ENCODE data around the gene SLC22A1.
"Not testable (repeated sequence)": the region's sequence is repeated elsewhere in the genome, so short reads cannot be mapped to it uniquely, and the experiment has no call there.

The SLC22A1 gene

DNA sequence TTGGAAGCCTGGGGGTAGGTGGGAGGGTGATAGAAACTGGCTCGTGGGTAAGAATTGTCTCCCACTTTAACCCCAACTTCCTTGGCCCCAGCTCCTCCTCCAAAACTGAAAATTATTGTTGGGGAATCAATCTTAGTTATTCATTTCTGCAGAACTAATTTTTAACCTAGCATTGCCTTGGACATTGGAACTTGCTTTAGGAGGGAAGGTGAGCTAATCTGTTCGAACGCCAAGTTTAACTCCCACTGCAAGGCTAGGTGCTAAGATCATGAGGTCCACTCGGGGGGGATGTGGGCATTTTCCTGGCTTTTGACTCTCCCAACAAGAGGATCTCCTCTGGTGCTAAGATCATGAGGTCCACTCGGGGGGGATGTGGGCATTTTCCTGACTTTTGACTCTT lies 3.5 kb downstream of the SLC22A1 start:
- H3K4me1 ChIP-seq (ENCODE audit: control insufficient read depth, insufficient read depth, low read length); H3K4me2 ChIP-seq (ENCODE audit: low read length); H3K9ac ChIP-seq (ENCODE audit: low read depth, low read length); H3K9me3 ChIP-seq (replicated peaks; ENCODE audit: low read length); H3K4me3 ChIP-seq (ENCODE audit: low read length); H3K27me3 ChIP-seq (ENCODE audit: control insufficient read depth, insufficient read depth, low read length); H3K36me3 ChIP-seq (ENCODE audit: insufficient read depth, low read length): not testable (repeated sequence)

DNA sequence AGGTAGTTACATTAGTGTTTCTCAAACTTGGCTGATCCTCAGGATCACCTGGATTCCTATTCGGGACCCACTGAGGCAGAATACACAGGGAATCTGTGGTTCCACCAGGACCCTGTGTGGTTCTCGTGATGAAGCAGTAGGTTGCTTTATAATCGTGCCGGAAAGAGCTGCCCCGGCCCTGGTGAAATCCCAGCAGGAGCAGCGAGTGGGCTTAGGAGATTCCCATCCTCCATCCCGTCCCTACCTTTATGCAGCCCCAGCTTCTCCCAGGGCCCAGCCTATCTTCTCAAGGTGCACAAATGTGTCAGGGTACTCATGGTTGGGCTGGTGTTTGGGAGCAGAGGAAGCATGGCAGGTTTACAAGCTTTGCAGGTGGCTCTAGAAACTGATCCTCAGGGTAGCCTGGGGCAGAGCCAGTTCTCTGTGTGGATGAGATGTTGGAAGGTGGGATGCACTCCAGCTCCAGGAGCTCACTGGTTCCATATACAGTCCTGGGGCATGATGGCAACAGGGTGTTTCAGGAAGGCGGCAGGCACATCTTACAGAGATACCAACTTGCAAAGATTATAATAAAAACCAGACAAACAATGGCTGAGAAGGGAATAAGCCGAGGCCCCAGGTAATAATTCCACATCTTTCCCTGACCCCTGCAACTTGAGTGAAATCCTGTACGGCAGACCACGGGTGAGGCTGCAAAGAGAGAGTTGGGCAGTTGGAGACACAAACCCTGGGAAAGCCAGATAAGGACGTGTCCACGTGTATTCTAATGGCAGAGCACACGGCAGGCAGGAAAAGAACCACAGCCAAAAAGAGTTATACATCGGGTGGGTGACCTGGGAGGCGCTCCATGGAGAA lies 5.9 kb downstream of the SLC22A1 start:
- H3K9me3 ChIP-seq (replicated peaks; ENCODE audit: low read length) = no peaks in the 10 kb centered on the region
- H3K4me1 ChIP-seq (ENCODE audit: control insufficient read depth, insufficient read depth, low read length) = peaks cover 3% of the 10 kb centered on the region

DNA sequence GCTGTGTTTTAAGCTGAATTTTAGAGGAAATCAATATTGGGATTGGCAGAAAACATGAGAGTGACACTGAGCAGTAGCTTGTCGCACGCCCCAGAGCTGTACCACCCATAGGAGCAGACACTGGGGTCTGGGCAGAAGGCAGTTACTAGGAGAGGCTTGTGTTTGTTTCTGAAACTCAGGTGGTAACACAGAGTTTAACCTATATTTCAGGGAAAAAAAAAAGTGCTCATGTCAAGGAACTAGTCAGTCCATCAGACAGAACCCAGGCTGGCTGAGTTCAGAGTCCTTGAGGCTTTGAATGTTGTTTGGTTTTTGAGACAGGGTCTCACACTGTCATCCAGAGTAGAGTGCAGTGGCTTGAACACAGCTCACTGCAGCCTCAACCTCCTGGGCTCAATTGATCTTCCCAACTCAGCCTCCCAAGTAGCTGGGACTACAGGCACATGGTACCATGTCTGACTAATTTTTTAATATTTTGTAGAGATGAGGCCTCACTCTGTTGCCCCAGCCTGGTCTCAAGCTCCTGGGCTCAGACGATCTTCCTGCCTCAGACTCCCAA lies 6.6 kb downstream of the SLC22A1 start:
- Histone ChIP-seq H3K27me3 (ENCODE audit: control insufficient read depth, insufficient read depth, low read length) (no peaks in the 10 kb centered on the region), H3K9me3 (replicated peaks; ENCODE audit: low read length) (no peaks in the 10 kb centered on the region), H3K4me3 (ENCODE audit: low read length) (no peak overlapping the region)

More for the DNA sequence above, 5.9 kb downstream of the SLC22A1 start:
- H3K9ac ChIP-seq (ENCODE audit: low read depth, low read length) = no peak overlapping the region
- no peaks in the 10 kb centered on the region for H3K27me3 ChIP-seq (ENCODE audit: control insufficient read depth, insufficient read depth, low read length)
- H3K4me3 ChIP-seq (ENCODE audit: low read length) = no peak overlapping the region
- no peaks in the 10 kb centered on the region for H3K36me3 ChIP-seq (ENCODE audit: insufficient read depth, low read length)
- H3K4me2 ChIP-seq (ENCODE audit: low read length) = no peak overlapping the region

DNA sequence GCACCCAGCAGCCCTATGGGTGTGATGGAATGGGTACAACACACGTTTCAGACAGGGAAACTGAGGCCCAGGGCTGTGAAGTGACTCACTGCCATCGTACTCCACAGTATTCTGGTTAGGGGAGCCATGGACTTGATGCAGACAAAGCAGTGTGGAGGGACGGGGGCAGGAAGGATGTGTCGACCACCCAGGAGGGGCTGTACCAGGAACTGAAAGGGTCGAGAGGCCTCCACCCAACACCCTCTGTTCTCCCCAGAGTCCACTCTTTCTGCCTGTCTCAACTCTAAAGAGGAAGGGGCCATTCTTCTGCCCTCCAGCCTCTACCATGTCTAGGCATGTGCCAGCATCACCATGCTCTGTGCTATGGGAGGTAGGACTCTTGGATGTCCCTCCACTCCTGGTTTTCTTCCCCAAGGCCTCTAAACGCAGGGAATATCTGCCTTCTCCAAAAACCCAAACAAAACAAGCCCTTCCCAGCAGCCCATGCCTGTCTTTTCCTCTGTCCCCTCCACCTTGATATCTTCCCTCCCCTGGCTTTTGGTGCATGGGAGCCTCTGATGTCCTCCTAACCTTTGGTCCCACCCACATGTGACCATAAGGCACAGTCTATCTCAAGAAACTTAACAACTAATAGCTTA lies 7.4 kb downstream of the SLC22A1 start:
- no peaks in the 10 kb centered on the region for H3K27me3 ChIP-seq (ENCODE audit: control insufficient read depth, insufficient read depth, low read length)
- H3K4me2 ChIP-seq (ENCODE audit: low read length) = no peak overlapping the region
- H3K9ac ChIP-seq (ENCODE audit: low read depth, low read length) = no peak overlapping the region
- no peak overlapping the region for H3K4me3 ChIP-seq (ENCODE audit: low read length)
- H3K36me3 ChIP-seq (ENCODE audit: insufficient read depth, low read length) = no peaks in the 10 kb centered on the region
- H3K4me1 ChIP-seq (ENCODE audit: control insufficient read depth, insufficient read depth, low read length) = peaks cover 8% of the 10 kb centered on the region
- H3K9me3 ChIP-seq (replicated peaks; ENCODE audit: low read length) = no peaks in the 10 kb centered on the region

More for the DNA sequence above, 6.6 kb downstream of the SLC22A1 start:
- Histone ChIP-seq H3K9ac (ENCODE audit: low read depth, low read length) (no peak overlapping the region), H3K36me3 (ENCODE audit: insufficient read depth, low read length) (no peaks in the 10 kb centered on the region), H3K4me1 (ENCODE audit: control insufficient read depth, insufficient read depth, low read length) (peaks cover 8% of the 10 kb centered on the region), H3K4me2 (ENCODE audit: low read length) (no peak overlapping the region)

GRCh38 chr6:160129881-160130615 lies 8.4 kb downstream of the SLC22A1 start:
- no peaks in the 10 kb centered on the region for H3K9me3 ChIP-seq (replicated peaks; ENCODE audit: low read length)
- H3K9ac ChIP-seq (ENCODE audit: low read depth, low read length) = no peak overlapping the region
- H3K27me3 ChIP-seq (ENCODE audit: control insufficient read depth, insufficient read depth, low read length) = no peaks in the 10 kb centered on the region
- H3K36me3 ChIP-seq (ENCODE audit: insufficient read depth, low read length) = no peaks in the 10 kb centered on the region
- no peak overlapping the region for H3K4me2 ChIP-seq (ENCODE audit: low read length)
- peaks cover 8% of the 10 kb centered on the region for H3K4me1 ChIP-seq (ENCODE audit: control insufficient read depth, insufficient read depth, low read length)
- no peak overlapping the region for H3K4me3 ChIP-seq (ENCODE audit: low read length)

- H3K36me3 ChIP-seq (ENCODE audit: insufficient read depth, low read length) = no peaks in the 10 kb centered on the region
- H3K27me3 ChIP-seq (ENCODE audit: control insufficient read depth, insufficient read depth, low read length) = no peaks in the 10 kb centered on the region
- no peak overlapping the region for H3K4me2 ChIP-seq (ENCODE audit: low read length)
- no peaks in the 10 kb centered on the region for H3K9me3 ChIP-seq (replicated peaks; ENCODE audit: low read length)
- H3K9ac ChIP-seq (ENCODE audit: low read depth, low read length) = no peak overlapping the region
- H3K4me1 ChIP-seq (ENCODE audit: control insufficient read depth, insufficient read depth, low read length) = peaks cover 8% of the 10 kb centered on the region
- no peak overlapping the region for H3K4me3 ChIP-seq (ENCODE audit: low read length)
These were observed 9.3 kb downstream of the SLC22A1 start for GRCh38 chr6:160130729-160131484.

DNA sequence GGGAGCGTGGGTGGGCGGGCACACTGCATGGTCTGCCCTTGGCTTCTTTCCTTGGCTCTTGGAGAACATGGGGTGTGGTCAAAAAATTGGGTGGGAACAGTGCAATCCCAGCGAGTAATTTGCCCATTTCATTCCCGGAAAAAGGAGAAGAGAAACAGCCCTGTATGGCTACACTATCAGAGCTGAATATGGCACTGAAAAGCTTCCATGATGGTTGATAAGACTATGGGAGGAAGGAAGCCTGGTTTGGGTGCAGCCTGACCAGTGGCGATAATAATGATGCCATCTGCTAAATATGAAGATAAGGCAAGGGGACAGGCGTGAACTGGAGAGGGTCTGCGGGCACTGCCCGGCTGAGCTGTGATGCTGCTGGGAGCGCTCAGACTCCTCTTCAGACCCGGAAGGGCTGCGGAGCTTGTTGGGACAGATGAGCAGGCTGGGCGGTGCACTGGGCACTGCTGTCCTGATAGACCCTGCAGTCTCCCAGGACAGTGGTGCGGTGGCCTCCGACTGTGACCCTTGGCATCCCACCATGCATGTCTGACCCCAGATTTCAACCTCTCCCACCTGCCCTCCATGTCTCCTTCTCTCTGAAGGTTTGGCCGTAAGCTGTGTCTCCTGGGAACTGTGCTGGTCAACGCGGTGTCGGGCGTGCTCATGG lies 10.2 kb downstream of the SLC22A1 start:
- Histone ChIP-seq H3K4me2 (ENCODE audit: low read length) (no peak overlapping the region), H3K4me1 (ENCODE audit: control insufficient read depth, insufficient read depth, low read length) (peaks cover 8% of the 10 kb centered on the region), H3K9me3 (replicated peaks; ENCODE audit: low read length) (no peaks in the 10 kb centered on the region), H3K36me3 (ENCODE audit: insufficient read depth, low read length) (no peaks in the 10 kb centered on the region), H3K4me3 (ENCODE audit: low read length) (no peak overlapping the region), H3K27me3 (ENCODE audit: control insufficient read depth, insufficient read depth, low read length) (no peaks in the 10 kb centered on the region), H3K9ac (ENCODE audit: low read depth, low read length) (no peak overlapping the region)

DNA sequence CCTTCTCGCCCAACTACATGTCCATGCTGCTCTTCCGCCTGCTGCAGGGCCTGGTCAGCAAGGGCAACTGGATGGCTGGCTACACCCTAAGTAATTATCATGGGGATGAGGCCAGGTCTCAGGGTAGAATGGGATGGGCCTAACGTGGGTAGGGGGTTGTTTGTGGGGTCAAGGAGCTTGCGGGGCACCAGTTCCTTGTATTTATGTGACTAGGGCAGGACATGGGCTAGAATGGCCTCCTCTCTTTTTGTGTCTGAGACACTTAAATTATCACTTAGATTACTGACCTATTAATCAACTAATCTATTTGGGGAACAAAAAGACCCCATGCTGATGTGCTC lies 10.7 kb downstream of the SLC22A1 start:
- no peaks in the 10 kb centered on the region for H3K36me3 ChIP-seq (ENCODE audit: insufficient read depth, low read length)
- no peak overlapping the region for H3K4me2 ChIP-seq (ENCODE audit: low read length)
- H3K9me3 ChIP-seq (replicated peaks; ENCODE audit: low read length) = no peaks in the 10 kb centered on the region
- H3K4me1 ChIP-seq (ENCODE audit: control insufficient read depth, insufficient read depth, low read length) = peaks cover 8% of the 10 kb centered on the region
- no peaks in the 10 kb centered on the region for H3K27me3 ChIP-seq (ENCODE audit: control insufficient read depth, insufficient read depth, low read length)
- no peak overlapping the region for H3K4me3 ChIP-seq (ENCODE audit: low read length)
- no peak overlapping the region for H3K9ac ChIP-seq (ENCODE audit: low read depth, low read length)

DNA sequence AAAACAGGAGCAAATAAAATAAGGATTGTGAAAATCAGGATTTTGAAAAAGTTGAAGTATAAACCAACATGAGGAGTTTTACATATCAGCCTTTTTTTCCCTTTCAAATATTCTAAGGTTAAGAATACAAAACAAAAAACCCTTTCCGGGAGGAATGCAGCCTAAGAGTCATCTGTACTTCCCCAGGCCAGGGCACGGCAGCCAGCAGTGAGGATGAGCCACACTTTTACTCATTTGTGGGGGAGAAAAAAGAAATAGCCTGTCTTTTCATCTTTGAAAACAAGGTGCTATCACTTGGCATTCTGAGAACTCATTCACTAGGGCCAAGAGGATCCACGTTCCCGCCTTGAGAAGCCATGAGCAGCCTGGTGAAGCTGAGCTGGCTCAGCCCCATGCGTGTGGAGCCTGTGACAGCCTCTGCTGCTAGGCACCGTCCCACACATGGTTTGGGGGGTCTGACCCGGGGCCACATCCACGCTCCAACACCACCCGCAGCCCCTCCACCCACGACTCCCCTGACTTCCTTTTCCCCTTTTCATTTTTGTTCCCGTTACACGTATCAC lies 11.2 kb downstream of the SLC22A1 start:
- H3K9ac ChIP-seq (ENCODE audit: low read depth, low read length) = no peak overlapping the region
- H3K9me3 ChIP-seq (replicated peaks; ENCODE audit: low read length) = no peaks in the 10 kb centered on the region
- H3K36me3 ChIP-seq (ENCODE audit: insufficient read depth, low read length) = no peaks in the 10 kb centered on the region
- H3K27me3 ChIP-seq (ENCODE audit: control insufficient read depth, insufficient read depth, low read length) = no peaks in the 10 kb centered on the region
- no peak overlapping the region for H3K4me3 ChIP-seq (ENCODE audit: low read length)
- H3K4me2 ChIP-seq (ENCODE audit: low read length) = no peak overlapping the region
- H3K4me1 ChIP-seq (ENCODE audit: control insufficient read depth, insufficient read depth, low read length) = peaks cover 8% of the 10 kb centered on the region

- H3K27me3 ChIP-seq (ENCODE audit: control insufficient read depth, insufficient read depth, low read length) = no peaks in the 10 kb centered on the region
- no peaks in the 10 kb centered on the region for H3K9me3 ChIP-seq (replicated peaks; ENCODE audit: low read length)
- no peaks in the 10 kb centered on the region for H3K36me3 ChIP-seq (ENCODE audit: insufficient read depth, low read length)
- H3K9ac ChIP-seq (ENCODE audit: low read depth, low read length) = no peak overlapping the region
- no peak overlapping the region for H3K4me3 ChIP-seq (ENCODE audit: low read length)
- H3K4me2 ChIP-seq (ENCODE audit: low read length) = no peak overlapping the region
- H3K4me1 ChIP-seq (ENCODE audit: control insufficient read depth, insufficient read depth, low read length) = peaks cover 13% of the 10 kb centered on the region
These were observed 12.1 kb downstream of the SLC22A1 start for GRCh38 chr6:160133441-160134336.

Data from skeletal muscle satellite cell (primary cell).